Endometrial microvascular endothelial cells (primary cell): ENCODE data around the gene SLMAP. TPM values are rescaled to one million over a fixed set of nuclear protein-coding genes. Genes with fewer than 3 reads are reported as not detected.

Experiments
- in situ Hi-C: cut with HindIII; loops from 2 replicates; pipeline ENCODE4 v1.10.0; 2017; ENCODE audit warnings: low sequenced_read_pairs, low pct_unique_long_range_greater_than_20kb; ENCODE audit errors: inconsistent ontology term
- total RNA-seq: library from RNA; depleted of rRNA; stranded (reverse); fragments of >200 nt; gene quantifications from one replicate; pipeline ENCODE4 v1.2.3, GENCODE V29; 2015; ENCODE audit errors: inconsistent ontology term

Gene SLMAP
- total RNA-seq, 1 donor from 2014 or later, result 47.3 TPM

GRCh38 chr3:57963811-57964346 lies 207.8 kb downstream of the SLMAP start:
- in situ Hi-C loops, result no loop called here

- in situ Hi-C loops, result no loop called here
Observed at GRCh38 chr3:57966829-57967228, 210.7 kb downstream of the SLMAP start.

- in situ Hi-C loops, result no loop called here
Observed at GRCh38 chr3:57967590-57967989, 211.5 kb downstream of the SLMAP start.

- in situ Hi-C loops, result no loop called here
Observed at GRCh38 chr3:57968501-57968900, 212.4 kb downstream of the SLMAP start.

- in situ Hi-C loops, result no loop called here
Observed at GRCh38 chr3:57971975-57972374, 215.9 kb downstream of the SLMAP start.

GRCh38 chr3:57972531-57973111 lies 216.5 kb downstream of the SLMAP start:
- in situ Hi-C loops, result no loop called here

- in situ Hi-C loops, result no loop called here
Observed at GRCh38 chr3:57973715-57974477, 217.8 kb downstream of the SLMAP start.

GRCh38 chr3:57974796-57975388 lies 218.8 kb downstream of the SLMAP start:
- in situ Hi-C loops, result no loop called here

- in situ Hi-C loops, result no loop called here
Observed at GRCh38 chr3:57977818-57978235, 221.7 kb downstream of the SLMAP start.

- in situ Hi-C loops, result no loop called here
Observed at GRCh38 chr3:57978316-57978715, 222.2 kb downstream of the SLMAP start.

Other genes with a start within 250 kb of the SLMAP start
- gene DNAH12, start 212.0 kb upstream of the SLMAP start, total RNA-seq, result 0.19 TPM
- 37.1 TPM for gene PDE12, start 200.0 kb upstream of the SLMAP start, total RNA-seq
- 248 TPM for gene ARF4, start 159.0 kb upstream of the SLMAP start, total RNA-seq
- 17.5 TPM for gene DENND6A, start 63.2 kb upstream of the SLMAP start, total RNA-seq